Urinary bladder (tissue), 4 donors: Measurements from ENCODE around the gene KRT33A. TPM values are rescaled to one million over a fixed set of nuclear protein-coding genes. Genes with fewer than 3 reads are reported as not detected.
"Not testable (repeated sequence)": the region's sequence is repeated elsewhere in the genome, so short reads cannot be mapped to it uniquely, and the experiment has no call there.

ENCODE experiments used
- DNase-seq: peaks from one replicate; pipeline ENCODE4 v3.0.0-alpha.2; 2015; ENCODE audit errors: extremely low spot score
- H3K27ac ChIP-seq: one replicate; pipeline ENCODE4 v1.5.1; 2013; ENCODE audit warnings: low read depth, mild to moderate bottlenecking, moderate library complexity
- H3K36me3 ChIP-seq: one replicate; pipeline ENCODE4 v1.6.1; 2013; ENCODE audit warnings: mild to moderate bottlenecking, moderate library complexity; ENCODE audit not compliant: insufficient read depth
- H3K4me1 ChIP-seq: one replicate; pipeline ENCODE4 v1.6.1; 2013; ENCODE audit warnings: mild to moderate bottlenecking, moderate library complexity; ENCODE audit not compliant: insufficient read depth
- H3K4me3 ChIP-seq: one replicate; pipeline ENCODE4 v1.5.1; 2013; ENCODE audit warnings: low read depth, low read length
- WGBS: extraction: QIAGEN DNeasy Blood & Tissue Kit; methylation state at CpG from one replicate; pipeline ENCODE4 v1.1.7; 2013; 5-methylcytosine and 5-hydroxymethylcytosine counted together
- polyA plus RNA-seq: library from polyadenylated mRNA; stranded (reverse); fragments of 200-250 nt; gene quantifications from one replicate; pipeline ENCODE4 v1.2.3, GENCODE V29; 2013
- total RNA-seq: library from RNA; depleted of rRNA; stranded (reverse); fragments of >200 nt; gene quantifications from one replicate; pipeline ENCODE4 v1.2.3, GENCODE V29; 2014
- donor health status: healthy with polysubstance abuse.
- donor health status: healthy.

KRT33A gene
- total and polyA plus RNA-seq, 2 donors, result not detected

DNA sequence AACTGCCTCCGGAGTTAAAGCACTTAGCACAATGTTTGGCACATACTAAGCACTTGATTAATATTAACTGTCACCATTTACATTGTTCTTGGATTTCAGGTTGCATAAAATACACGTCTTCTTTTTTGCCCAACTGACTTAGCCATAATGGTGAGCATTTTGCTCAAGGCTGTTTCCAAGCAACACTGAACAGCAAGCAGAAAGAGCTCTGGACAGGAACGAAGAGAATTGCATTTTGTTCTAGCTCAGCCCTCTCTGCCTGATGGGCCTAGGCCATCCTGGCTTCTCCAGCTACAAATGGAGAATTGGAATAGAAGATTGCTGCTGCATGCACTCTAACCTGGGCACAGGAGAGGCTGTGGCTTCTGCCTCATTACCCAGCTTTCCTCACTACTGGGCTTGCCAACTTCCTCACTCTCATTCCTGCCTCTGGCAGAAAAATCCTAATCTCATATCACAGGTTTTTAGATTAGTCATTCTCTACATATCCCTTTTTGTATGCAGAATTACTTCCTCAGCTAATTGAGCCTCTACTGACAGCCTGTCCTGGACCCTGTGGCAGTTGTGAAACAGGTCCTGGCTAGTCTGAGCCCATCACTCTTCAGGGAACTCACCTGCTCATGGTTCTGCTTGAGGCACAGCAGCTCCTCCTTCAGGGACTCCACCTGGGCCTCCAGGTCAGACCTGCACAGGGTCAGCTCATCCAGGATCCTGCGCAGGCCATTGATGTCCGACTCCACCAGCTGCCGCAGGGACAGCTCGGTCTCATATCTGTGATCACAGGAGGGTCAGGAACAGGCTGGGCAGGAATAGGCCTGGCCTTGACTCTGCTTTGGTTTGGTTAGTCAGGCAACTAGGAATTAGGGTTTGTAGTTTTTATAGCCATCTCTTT, 2.5 kb downstream of the KRT33A start:
- WGBS, result 80% methylated on average over 7 of the region's 7 CpGs
- no peak overlapping the region for H3K4me3 ChIP-seq
- no peaks in the 10 kb centered on the region for H3K36me3 ChIP-seq
- H3K4me1 ChIP-seq, result no peaks in the 10 kb centered on the region
- no peak for DNase-seq
- H3K27ac ChIP-seq, result no peak overlapping the region

DNA sequence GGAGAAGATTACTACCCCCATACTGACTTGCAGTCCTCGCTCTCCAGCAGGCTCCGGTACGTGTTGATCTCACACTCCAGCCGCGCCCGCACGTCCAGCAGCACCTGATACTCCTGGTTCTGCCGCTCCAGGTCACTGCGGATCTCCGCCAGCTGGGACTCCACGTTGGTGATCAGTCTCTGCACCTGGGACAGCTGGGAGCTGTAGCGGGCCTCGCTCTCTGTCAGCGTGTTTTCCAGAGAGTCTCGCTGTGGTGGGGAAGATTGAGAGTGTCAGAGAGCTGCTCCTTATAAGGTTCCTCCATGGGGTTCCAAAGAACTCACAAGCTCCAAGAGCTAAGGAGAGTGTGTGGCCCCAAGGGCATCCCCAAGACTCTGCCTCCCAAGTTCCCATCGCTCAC, 4.2 kb downstream of the KRT33A start:
- DNase-seq, H3K4me3 ChIP-seq, H3K36me3 ChIP-seq, H3K4me1 ChIP-seq, H3K27ac ChIP-seq: not testable (repeated sequence)
- 93% methylated on average over 16 of the region's 16 CpGs for WGBS

DNA sequence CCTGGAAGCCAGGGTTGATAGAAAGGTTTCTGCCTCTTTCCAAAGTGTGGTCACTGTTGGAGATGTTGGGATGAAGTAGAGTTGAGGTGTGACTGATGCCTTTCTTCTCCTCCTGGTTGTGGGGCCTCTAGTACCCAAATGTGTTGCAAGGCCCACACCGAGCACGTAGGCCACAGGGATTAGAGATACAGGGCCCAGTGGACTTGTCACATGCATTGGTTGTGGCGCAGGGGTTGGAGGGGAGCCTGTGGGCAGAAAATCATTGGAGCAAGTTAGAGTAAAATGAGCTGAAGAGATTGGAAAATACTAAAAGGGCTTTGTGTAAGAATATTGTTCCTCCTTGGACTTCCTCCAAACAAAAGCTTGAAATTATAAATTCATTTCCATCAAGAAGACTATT, 4.6 kb downstream of the KRT33A start:
- 82% methylated on average over 3 of the region's 3 CpGs for WGBS
- H3K27ac ChIP-seq, result no peak overlapping the region

DNA sequence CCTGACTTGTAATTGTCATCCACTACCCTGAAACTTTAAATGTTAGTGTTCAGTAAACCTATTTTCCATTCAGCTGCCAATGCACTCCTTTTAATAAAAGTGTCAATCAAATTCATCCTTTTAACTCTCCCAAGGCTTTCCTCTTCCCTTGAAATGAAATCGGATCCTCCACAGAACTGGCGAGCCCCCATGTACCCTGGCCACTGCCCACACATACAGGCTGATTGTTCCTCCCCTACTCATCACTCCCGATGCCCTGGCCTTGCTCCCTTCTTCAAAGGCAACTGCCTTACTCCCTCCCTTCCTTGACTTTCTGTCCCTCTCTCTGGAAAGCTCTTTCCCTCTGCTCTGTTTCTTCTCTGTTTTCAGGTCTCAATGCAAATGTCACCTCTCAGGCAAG, 7.6 kb downstream of the KRT33A start:
- no peak overlapping the region for H3K4me3 ChIP-seq
- H3K36me3 ChIP-seq, result no peaks in the 10 kb centered on the region
- no peaks in the 10 kb centered on the region for H3K4me1 ChIP-seq
- WGBS, result 77% methylated on average over 3 of the region's 3 CpGs
- DNase-seq, result no peak
- no peak overlapping the region for H3K27ac ChIP-seq

More for the DNA sequence above, 4.6 kb downstream of the KRT33A start:
- Histone ChIP-seq H3K4me3 (no peak overlapping the region), H3K36me3 (no peaks in the 10 kb centered on the region), H3K4me1 (no peaks in the 10 kb centered on the region)
- DNase-seq, result no peak

DNA sequence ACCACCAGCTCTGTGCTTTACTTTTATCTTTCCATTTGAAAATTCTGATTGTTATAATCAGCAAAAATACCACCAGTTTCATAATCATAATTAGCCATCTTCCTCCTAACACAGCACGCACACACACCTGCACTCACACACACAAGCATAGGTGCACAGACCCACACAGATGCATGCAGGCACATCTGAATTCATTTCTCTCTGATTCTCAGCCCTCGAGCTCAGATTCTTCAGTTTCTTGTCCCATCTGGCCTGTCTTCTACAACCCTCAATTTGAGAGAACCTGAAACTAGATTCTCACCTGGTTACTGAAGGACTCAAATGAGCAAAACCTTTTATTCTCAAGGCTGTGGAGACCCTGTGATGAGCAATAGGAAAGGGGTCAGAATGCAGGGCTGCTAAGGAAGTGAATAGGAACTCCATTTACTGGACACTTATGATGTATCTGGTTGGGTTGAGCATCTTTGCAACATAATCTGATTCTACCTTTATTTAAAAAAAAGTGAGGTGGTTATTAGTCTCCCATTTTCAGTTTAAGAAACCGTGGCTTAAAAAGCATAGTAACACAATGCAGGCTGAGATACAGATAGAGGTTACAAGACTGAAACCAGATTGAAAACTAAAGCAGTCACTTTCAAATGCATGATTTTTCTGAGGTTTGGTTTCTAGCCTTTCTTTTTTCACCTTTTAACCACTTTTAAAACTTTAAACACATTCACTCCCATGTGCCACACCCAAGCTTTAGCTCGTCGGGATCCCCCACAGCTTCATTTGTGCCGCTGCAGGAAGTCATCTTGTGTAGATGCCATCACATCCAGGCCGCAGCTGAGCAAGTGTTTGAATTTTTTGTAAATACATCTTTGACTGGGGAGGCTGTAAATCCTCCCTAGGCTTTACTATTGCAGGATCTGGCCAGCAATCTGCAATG, 9.4 kb downstream of the KRT33A start:
- Histone ChIP-seq H3K4me1 (no peaks in the 10 kb centered on the region), H3K27ac (no peak overlapping the region), H3K36me3 (no peaks in the 10 kb centered on the region), H3K4me3 (no peak overlapping the region)
- DNase-seq, result no peak
- 49% methylated on average over 7 of the region's 7 CpGs for WGBS

DNA sequence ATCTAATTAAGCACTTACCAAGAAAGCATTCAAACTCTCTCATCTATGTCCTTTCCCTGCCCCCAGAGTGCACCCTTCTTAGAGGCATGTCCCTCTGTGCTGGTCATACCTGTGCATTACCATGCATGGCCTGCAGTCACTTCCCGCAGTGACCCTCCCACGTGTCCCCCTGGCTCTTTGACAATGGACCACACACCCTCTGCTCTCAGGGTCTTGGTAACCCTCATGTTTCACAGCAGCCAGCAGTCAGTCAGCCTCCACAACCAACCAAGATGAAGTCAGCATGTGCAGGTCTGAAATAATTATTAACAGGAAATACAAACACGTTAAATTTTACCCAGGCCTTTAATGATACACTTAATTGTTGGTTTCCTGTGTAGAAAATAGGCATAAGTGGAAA, 10.1 kb downstream of the KRT33A start:
- H3K27ac ChIP-seq, result no peak overlapping the region
- WGBS, result 53% methylated on average over 3 of the region's 3 CpGs
- H3K4me3 ChIP-seq, result no peak overlapping the region
- no peaks in the 10 kb centered on the region for H3K36me3 ChIP-seq
- H3K4me1 ChIP-seq, result no peaks in the 10 kb centered on the region
- no peak for DNase-seq

DNA sequence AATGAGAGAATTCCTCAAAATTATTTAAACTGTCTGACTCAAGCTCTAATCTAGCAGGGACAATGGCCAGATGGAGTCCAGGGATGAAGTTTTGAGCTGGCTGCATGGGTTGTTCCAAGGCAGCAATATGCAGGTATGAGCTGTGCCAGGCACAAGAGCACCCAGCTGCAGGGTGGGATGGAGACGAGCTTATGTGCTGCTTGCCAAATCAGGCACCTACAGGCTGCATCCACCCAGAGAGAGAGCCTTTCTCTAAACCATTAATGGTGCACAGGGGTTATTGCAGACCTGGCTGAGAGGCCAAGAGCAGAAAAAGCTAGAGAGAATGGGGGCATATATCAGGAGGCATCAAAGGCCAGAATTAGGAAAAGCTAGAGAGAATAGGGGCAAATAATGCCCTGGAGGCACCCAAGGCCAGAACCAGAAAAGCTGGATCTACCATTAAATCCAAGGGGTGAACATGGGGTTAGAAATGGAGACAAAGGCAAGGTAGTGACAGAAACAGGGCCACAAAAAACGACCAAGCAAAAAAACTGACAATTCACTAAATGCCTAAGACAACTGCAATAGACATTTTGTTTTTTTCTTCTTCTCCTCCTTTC, 11.0 kb downstream of the KRT33A start:
- no peak overlapping the region for H3K27ac ChIP-seq
- no peak overlapping the region for H3K4me3 ChIP-seq
- 61% methylated on average over 2 of the region's 2 CpGs for WGBS
- no peaks in the 10 kb centered on the region for H3K4me1 ChIP-seq
- DNase-seq, result no peak
- no peaks in the 10 kb centered on the region for H3K36me3 ChIP-seq

DNA sequence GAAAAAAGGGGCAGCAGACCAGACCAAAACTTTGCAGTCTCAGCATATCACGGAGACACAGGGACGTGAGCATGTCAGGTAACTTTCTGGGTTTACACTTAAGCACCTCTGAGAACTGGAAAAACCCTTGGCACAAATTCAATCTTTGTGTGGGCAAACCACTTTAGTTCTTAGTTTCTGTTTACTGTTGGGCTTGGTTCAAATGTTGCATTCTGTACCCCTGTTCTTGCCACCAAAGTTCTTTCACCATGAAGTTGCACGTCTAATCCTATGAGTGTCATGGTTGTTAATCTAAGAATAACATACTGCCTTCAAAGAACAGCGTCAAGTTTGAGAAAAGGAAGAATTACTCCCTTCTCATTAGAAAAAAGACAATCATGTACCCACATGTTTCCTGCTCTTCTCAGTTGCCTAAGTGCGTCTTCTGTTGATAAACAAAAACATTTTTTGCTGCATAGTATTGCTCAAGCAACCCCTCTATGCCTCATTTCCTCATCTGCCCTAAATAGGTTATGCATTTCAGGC, 11.6 kb downstream of the KRT33A start:
- DNase-seq, result peak; percentile 23
- H3K4me1 ChIP-seq, result no peaks in the 10 kb centered on the region
- H3K27ac ChIP-seq, result no peak overlapping the region
- no peak overlapping the region for H3K4me3 ChIP-seq
- WGBS, result 54% methylated on average over 5 of the region's 5 CpGs
- no peaks in the 10 kb centered on the region for H3K36me3 ChIP-seq

DNA sequence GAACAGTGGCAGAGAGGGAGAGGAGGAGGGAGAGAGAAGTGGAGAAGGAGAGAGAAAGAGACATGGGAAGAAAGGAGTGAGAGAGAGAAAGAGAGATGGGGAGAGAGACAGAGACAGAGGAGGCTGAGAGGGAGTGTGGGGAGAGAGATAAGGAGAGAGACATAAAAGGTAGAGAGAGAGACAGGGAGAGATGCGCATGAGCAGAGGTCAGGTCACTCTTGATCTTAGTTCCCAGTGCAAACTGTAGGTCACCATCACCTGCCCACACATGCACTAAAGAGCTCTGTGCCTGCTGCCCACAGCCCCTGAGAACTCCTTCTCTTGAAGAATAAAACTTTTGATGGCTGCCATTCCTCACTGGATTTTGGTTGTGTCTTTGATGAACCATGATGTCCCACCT, 14.9 kb downstream of the KRT33A start:
- no peak overlapping the region for H3K4me3 ChIP-seq
- no peaks in the 10 kb centered on the region for H3K36me3 ChIP-seq
- H3K4me1 ChIP-seq, result no peaks in the 10 kb centered on the region
- 92% methylated on average over 1 of the region's 1 CpG for WGBS
- no peak for DNase-seq
- H3K27ac ChIP-seq, result no peak overlapping the region

DNA sequence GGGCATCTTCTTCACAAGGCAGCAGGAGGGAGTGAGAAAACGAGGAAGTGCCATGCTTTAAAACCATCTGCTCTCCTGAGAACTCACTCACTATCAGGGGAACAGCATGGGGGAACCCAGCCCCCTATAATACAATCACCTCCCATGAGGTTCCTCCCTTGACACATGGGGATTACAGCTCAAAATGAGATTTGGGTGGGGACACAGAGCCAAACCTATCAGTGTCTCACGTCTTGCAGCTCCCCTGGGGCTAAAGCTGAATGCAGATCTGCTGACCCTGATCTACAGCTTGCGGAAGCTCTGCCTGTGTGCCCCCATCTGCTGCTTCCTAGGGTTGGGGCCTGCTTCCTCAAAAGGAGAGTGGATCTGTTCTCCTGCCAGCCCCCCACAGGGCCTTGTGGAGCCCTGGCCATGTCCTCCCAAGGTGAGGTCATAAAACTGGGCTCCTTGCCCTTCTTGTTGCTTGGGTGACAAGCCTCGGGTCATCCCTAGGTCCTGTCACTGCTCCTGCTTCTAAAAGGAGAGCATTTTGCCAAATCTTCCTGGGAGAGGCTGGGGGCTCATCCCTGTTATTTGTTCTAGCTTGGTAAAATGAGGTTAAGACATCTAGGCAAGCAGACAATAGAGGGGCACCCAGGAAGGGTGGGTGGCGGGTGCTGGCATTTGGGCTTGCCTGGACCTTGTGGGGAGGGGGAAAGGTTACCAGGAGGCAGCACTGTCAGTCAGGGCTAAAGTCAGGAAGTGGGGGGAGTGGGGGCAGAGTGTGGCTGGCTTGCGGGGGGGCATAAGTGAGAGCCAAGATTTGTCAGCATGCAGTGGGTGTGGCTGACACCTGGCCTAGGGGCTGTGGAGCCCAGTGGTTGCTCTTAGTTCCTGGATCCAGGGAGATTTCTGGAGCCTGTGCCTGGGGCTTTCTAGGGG, 16.0 kb downstream of the KRT33A start:
- Histone ChIP-seq H3K4me3 (no peak overlapping the region), H3K27ac (no peak overlapping the region), H3K4me1 (no peaks in the 10 kb centered on the region), H3K36me3 (no peaks in the 10 kb centered on the region)
- 77% methylated on average over 6 of the region's 6 CpGs for WGBS
- DNase-seq, result no peak

DNA sequence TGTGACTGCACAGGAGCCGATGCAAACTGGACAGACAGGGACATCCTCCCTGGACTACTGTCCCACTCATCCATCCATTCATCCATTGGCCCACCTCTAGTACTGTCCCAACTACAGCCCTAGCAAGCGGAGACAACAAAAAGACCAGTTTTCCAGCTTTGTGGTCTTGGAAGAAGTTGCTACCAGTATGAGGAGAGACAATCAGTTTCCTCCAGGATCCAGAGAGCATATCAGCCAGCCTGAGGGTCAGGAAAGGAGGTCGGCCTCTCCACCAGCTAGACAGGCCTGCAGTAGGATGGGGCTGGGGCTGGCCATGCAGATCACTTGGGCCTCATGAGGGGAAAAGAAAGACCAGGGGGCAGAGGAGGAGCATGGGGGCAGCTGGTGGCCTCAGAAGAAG, 16.8 kb downstream of the KRT33A start:
- H3K27ac ChIP-seq, result no peak overlapping the region
- no peaks in the 10 kb centered on the region for H3K36me3 ChIP-seq
- H3K4me1 ChIP-seq, result no peaks in the 10 kb centered on the region
- DNase-seq, result no peak
- H3K4me3 ChIP-seq, result no peak overlapping the region
- WGBS, result 97% methylated on average over 3 of the region's 3 CpGs

DNA sequence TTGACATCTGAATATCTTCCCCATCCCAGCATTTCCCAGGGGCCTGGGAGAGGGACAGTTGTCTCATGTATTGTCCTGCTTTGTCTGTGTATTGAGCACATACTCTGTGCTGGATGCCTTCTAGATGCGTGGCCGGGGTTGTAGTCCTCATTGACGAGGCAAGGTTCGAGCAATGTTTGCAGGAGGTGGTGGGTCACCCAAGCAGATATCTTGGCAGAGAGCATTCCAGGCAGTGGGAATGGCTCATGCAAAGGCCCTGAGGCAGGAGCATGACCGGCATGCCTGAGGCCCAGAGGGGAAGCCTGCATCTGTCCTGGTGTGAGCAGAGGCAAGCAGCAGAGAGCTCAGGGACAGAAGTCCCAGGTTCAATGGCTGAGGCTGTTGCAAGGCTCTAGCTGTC, 17.5 kb downstream of the KRT33A start:
- H3K27ac ChIP-seq, result no peak overlapping the region
- no peak for DNase-seq
- no peaks in the 10 kb centered on the region for H3K4me1 ChIP-seq
- H3K36me3 ChIP-seq, result no peaks in the 10 kb centered on the region
- 96% methylated on average over 5 of the region's 5 CpGs for WGBS
- no peak overlapping the region for H3K4me3 ChIP-seq

DNA sequence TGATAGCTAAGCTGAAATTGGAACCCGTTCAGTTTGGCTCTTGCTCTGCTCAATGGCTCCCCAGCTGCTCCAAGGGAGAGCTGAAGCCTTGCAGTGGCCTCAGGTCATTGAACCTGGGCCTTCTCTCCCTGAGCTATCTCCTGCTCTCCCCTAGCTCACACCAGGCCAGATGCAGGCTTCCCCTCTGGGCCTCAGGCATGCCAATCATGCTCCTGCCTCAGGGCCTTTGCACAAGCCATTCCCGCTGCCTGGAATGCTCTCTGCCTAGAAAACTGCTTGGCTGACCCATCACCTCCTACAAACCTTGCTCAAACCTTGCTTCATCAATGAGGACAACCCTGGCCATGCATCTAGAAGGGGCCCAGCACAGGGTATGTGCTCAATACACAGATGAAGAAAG, 18.4 kb downstream of the KRT33A start:
- Histone ChIP-seq H3K27ac (no peak overlapping the region), H3K4me3 (no peak overlapping the region), H3K36me3 (no peaks in the 10 kb centered on the region), H3K4me1 (no peaks in the 10 kb centered on the region)
- WGBS, result 81% methylated on average over 2 of the region's 2 CpGs
- DNase-seq, result no peak
